Spleen (tissue), 11 donors: ENCODE data around the gene WHRN. TPM values are rescaled to one million over a fixed set of nuclear protein-coding genes. Genes with fewer than 3 reads are reported as not detected.
A peak's percentile ranks its signal among the peaks of the same experiment; 100 is the strongest.

Experiments
- DNase-seq: peaks from one replicate; pipeline ENCODE4 v3.0.0-alpha.2; 2020
- H3K27ac ChIP-seq, 8 donors: fragments of 200-600 bp; sonication (generic) in 7 of 8; 1 replicate in 4 of 8; 2 replicates in 4 of 8; pipeline versions ENCODE4 v1.5.0 to v1.8.0; 2016 to 2021; ENCODE audit warnings: inconsistent platforms in 4 of 8, mild to moderate bottlenecking in 4 of 8, moderate library complexity in 1 of 8
- H3K27me3 ChIP-seq, 7 donors: fragments of 200-600 bp; sonication (generic) in 6 of 7; replicated peaks in 1 of 7; 1 replicate in 4 of 7; 2 replicates in 3 of 7; pipeline versions ENCODE4 v1.5.0 to v1.8.0; 2016 to 2021; ENCODE audit warnings: inconsistent platforms in 3 of 7, mild to moderate bottlenecking in 1 of 7
- H3K36me3 ChIP-seq, 6 donors: fragments of 200-600 bp; sonication (generic) in 5 of 6; 1 replicate in 4 of 6; 2 replicates in 2 of 6; pipeline versions ENCODE4 v1.5.0 to v1.8.0; 2016 to 2021; ENCODE audit warnings: inconsistent platforms in 2 of 6
- H3K4me1 ChIP-seq, 6 donors: fragments of 200-600 bp; sonication (generic) in 5 of 6; 1 replicate in 3 of 6; 2 replicates in 3 of 6; pipeline versions ENCODE4 v1.5.0 to v1.8.0; 2016 to 2021; ENCODE audit warnings: inconsistent platforms in 3 of 6
- H3K4me3 ChIP-seq, 8 donors: fragments of 200-600 bp; sonication (generic) in 7 of 8; 1 replicate in 4 of 8; 2 replicates in 4 of 8; pipeline versions ENCODE4 v1.5.0 to v1.8.0; 2016 to 2021; ENCODE audit warnings: inconsistent platforms in 4 of 8, mild to moderate bottlenecking in 4 of 8, moderate library complexity in 2 of 8
- H3K9me3 ChIP-seq, 8 donors: fragments of 200-600 bp; sonication (generic) in 7 of 8; 1 replicate in 4 of 8; 2 replicates in 4 of 8; pipeline versions ENCODE4 v1.5.0 to v1.8.0; 2016 to 2021; ENCODE audit warnings: inconsistent platforms in 4 of 8
- POLR2A ChIP-seq, 3 donors: fragments of 450-650 bp; IDR thresholded peaks; one replicate each; pipeline ENCODE4 v1.5.1; 2017; ENCODE audit warnings: antibody characterized with exemption in 3 of 3, mild to moderate bottlenecking in 1 of 3
- POLR2AphosphoS5 ChIP-seq, 3 donors: sonication (generic); formaldehyde crosslinking; IDR thresholded peaks; one replicate each; pipeline ENCODE4 v1.5.1; 2017; ENCODE audit warnings: antibody characterized with exemption in 3 of 3
- WGBS, 5 donors: extraction: QIAGEN DNeasy Blood & Tissue Kit in 3 of 5; methylation state at CpG; one replicate each; pipeline versions ENCODE4 v1.1.5 to v1.1.7; 2013 to 2018; 5-methylcytosine and 5-hydroxymethylcytosine counted together
- intact Hi-C: fragments of 100-400 bp; cut with DNase I; formaldehyde crosslinking; loops from one replicate; pipeline ENCODE4 v1.15.0; 2023; ENCODE audit warnings: low total_unique reads
- polyA plus RNA-seq, 3 donors: library from polyadenylated mRNA; stranded (reverse); fragments of 200-250 nt; gene quantifications; one replicate each; pipeline ENCODE4 v1.2.1, GENCODE V29; 2013
- total RNA-seq, 7 donors: library from RNA; depleted of rRNA in 3 of 7; stranded (reverse); fragments of >200 nt in 3 of 7; fragmentation: NEBNext Ultra II Directional in 4 of 7; extraction: Animal tissue kit (Norgen Biotek cat#: 25700) in 4 of 7; gene quantifications; one replicate each; pipeline versions ENCODE4 v1.1.0 to v1.2.1, GENCODE V29; 2016 to 2021
- TF ChIP-seq, protein P1 (sequence below), 11 experiments: fragments of 200-600 bp in 7 of 11; fragments of 450-650 bp in 4 of 11; sonication (generic) in 4 of 11; IDR thresholded peaks in 8 of 11; conservative IDR thresholded peaks in 3 of 11; 1 replicate in 7 of 11; 2 replicates in 4 of 11; pipeline versions ENCODE4 v1.4.0 to v1.8.0; 2016 to 2021; ENCODE audit warnings: antibody characterized with exemption in 11 of 11, inconsistent platforms in 4 of 11, mild to moderate bottlenecking in 1 of 11
- donor health status: healthy with polysubstance abuse.
- donor health status: DM: no; HTN: no; CAD: no; lungs with moderate emphysema.
- donor health status: DM: no; HTN: no; CAD: no.
- donor health status: Bipolar disorder and iron deficiency.
- donor health status: healthy.
- donor health status: DM: no; HTN: no; CAD: no.
- donor health status: DM: yes; HTN: yes; CAD: no.

The WHRN gene
- total and polyA plus RNA-seq, 10 donors = 3.7 to 51.6 (median 26.8) TPM

DNA sequence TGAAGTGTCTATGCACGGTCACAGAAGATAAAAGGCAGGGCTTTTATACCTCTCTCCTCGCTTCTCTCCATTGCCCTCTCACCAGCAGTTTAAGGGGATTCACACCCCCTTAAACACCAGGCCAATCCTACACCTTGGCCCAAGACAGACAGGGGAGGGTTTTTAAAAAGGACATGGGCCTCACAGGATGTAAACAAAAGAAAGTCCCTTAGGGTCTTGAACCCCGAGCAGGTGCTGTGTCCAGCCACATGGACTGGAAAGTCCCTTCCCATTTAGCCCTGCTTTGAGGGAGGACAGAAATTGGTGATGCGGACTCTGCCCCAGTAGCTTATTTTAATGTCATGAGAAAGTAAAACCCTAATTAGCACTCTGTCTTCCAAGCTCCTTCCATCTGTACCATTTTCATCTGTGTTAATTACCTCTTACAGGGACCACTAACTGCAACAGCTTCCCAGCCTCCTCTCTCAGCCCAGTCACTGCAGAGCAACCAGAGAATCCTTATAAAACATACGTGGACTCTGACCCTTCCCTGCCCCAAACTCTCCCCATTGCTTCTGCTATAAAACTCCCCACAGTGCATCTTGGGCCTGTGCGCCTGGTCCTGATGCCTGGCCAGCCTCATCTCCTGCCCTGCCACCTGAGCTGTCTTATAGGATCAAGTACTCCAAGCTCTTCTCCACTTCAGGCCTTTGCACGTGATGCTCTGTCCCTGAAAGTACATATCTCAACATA, 16.7 kb downstream of the WHRN start:
- Histone ChIP-seq H3K4me3 (no peak overlapping the region), H3K9me3 (no peaks in the 10 kb centered on the region), H3K36me3 (no peaks in the 10 kb centered on the region), H3K27ac (peak overlapping the region in 2 of 8 donors; percentile 11 to 18), H3K4me1 (peaks cover 4 to 55% (median 16%) of the 10 kb centered on the region in 6 donors), H3K27me3 (no peaks in the 10 kb centered on the region)
- TF ChIP-seq POLR2A (IDR thresholded peaks at IDR 0.05) (no peak), POLR2AphosphoS5 (IDR thresholded peaks at IDR 0.05) (no peak)
- TF ChIP-seq, protein P1, sequence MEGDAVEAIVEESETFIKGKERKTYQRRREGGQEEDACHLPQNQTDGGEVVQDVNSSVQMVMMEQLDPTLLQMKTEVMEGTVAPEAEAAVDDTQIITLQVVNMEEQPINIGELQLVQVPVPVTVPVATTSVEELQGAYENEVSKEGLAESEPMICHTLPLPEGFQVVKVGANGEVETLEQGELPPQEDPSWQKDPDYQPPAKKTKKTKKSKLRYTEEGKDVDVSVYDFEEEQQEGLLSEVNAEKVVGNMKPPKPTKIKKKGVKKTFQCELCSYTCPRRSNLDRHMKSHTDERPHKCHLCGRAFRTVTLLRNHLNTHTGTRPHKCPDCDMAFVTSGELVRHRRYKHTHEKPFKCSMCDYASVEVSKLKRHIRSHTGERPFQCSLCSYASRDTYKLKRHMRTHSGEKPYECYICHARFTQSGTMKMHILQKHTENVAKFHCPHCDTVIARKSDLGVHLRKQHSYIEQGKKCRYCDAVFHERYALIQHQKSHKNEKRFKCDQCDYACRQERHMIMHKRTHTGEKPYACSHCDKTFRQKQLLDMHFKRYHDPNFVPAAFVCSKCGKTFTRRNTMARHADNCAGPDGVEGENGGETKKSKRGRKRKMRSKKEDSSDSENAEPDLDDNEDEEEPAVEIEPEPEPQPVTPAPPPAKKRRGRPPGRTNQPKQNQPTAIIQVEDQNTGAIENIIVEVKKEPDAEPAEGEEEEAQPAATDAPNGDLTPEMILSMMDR (IDR thresholded peaks at IDR 0.05 in 8 of 11, conservative IDR thresholded peaks at IDR 0.05 in 3 of 11) = no peak
- 68 to 78% (median 78%) methylated on average over 7 of the region's 7 CpGs for WGBS, 5 donors
- DNase-seq = no peak
- intact Hi-C loops = no loop called here

DNA sequence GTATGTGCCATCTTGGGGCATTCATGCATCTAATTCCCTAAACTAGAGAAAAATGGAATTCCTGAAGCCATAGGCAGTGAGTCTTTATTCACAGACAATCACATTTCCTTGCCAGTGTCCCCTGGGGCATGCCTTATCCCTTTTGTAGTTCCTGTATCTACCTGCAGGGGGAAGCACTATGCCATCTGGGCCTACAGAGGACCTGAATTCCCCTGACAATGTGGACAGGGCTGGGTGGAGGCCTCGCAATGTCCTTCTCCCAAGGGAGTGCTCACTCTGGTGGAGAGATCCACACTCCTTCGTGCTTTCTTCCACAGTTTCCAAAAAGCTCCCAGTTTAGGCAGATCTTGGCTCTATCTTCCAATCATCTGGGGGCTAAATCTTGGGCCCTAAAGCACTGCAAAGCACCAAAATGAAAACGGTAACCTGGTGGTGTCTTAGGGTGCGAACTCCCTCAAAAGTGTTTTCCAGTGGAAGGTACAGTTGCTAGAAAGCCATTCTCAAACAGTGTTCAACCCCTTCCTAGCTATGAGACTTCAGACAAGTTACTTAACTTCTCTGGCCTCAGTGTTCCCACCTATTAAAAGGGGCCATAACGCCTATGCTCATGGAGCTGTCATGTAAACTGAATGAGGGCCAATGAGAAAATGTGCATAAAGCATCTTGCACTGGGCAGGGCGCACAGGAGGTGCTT, 17.5 kb downstream of the WHRN start:
- peak; percentile 73 for DNase-seq
- H3K4me3 ChIP-seq = no peak overlapping the region
- H3K27ac ChIP-seq = peak overlapping the region in 1 of 8 donors; percentile 3
- H3K36me3 ChIP-seq = no peaks in the 10 kb centered on the region
- TF ChIP-seq POLR2AphosphoS5 (IDR thresholded peaks at IDR 0.05) = no peak
- TF ChIP-seq POLR2A (IDR thresholded peaks at IDR 0.05) = no peak
- TF ChIP-seq, protein P1 (IDR thresholded peaks at IDR 0.05 in 8 of 11, conservative IDR thresholded peaks at IDR 0.05 in 3 of 11) = peak; percentile 77 to 94 (median 89)
- peaks cover 4 to 52% (median 18%) of the 10 kb centered on the region in 6 donors for H3K4me1 ChIP-seq
- intact Hi-C loops = loop anchor here (2.0 kb wide), 1 partner anchor 165 kb away; no protein-coding TSS in a partner anchor
- no peaks in the 10 kb centered on the region for H3K9me3 ChIP-seq
- WGBS, 5 donors = 62 to 78% (median 70%) methylated on average over 6 of the region's 6 CpGs
- no peaks in the 10 kb centered on the region for H3K27me3 ChIP-seq

DNA sequence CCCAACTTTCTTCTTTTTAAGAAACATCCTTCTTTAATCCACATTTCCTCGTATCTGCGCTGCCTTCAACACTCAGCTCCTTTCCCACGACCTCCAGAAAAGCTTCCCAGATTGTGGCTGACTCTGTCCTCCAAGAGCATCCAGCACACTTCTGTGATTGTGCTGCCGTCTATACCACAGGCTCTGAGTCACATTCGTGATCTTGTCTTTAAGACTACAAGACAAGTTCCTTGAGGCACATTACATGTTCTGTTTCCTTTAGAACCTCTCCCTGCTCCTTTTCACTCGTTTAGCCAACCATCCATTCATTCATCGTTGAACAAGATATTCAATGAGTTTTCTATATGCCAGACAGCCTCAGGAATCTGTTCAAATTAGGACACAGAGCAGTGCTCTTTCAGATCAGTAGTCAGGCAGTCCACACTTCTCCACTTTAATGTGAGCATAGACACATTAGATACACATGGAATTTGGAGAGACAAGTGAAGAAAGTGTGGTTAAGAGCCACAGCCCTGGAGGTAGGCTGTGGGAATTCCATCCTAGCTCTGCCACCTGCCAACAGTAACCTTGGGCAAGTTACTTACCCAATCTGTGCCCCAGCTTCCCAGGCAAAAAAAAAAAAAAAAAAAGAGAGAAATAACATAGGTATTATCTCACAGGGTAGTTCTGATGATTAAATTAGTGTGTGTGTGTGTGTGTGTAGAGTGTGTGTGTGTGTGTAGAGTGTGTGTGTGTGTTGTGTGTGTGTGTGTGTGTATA, 18.9 kb downstream of the WHRN start:
- H3K4me1 ChIP-seq = peaks cover 4 to 53% (median 18%) of the 10 kb centered on the region in 6 donors
- no peaks in the 10 kb centered on the region for H3K36me3 ChIP-seq
- H3K4me3 ChIP-seq = no peak overlapping the region
- no peaks in the 10 kb centered on the region for H3K27me3 ChIP-seq
- intact Hi-C loops = loop anchor here (2.0 kb wide), 1 partner anchor 166 kb away; no protein-coding TSS in a partner anchor
- no peaks in the 10 kb centered on the region for H3K9me3 ChIP-seq
- WGBS, 5 donors = 77 to 90% (median 81%) methylated on average over 7 of the region's 7 CpGs
- TF ChIP-seq, protein P1 (IDR thresholded peaks at IDR 0.05 in 8 of 11, conservative IDR thresholded peaks at IDR 0.05 in 3 of 11) = no peak
- TF ChIP-seq POLR2A (IDR thresholded peaks at IDR 0.05) (no peak), POLR2AphosphoS5 (IDR thresholded peaks at IDR 0.05) (no peak)
- no peak for DNase-seq
- H3K27ac ChIP-seq = no peak overlapping the region
